GM12878 (cell line): ENCODE results near the gene EPHB1. TPM values are rescaled to one million over a fixed set of nuclear protein-coding genes. Genes with fewer than 3 reads are reported as not detected.
A peak's percentile ranks its signal among the peaks of the same experiment; 100 is the strongest.

Experiments
- ATAC-seq: fragments of 200-7000 bp; cut with Tn5 transposase; 3 replicates; pipeline ENCODE4 v1.9.1; 2020; ENCODE audit warnings: mild to moderate bottlenecking, moderate library complexity
- BruUV-seq: library from RNA; stranded (reverse); fragments of 400-500 nt; replicated peaks from 2 replicates; lab custom pipeline; 2021; lab: Mats Ljungman, UMichigan
- CTCF ChIA-PET: fragments of 300-600 bp; sonication (Branson Sonifier 250); formaldehyde crosslinking; extraction: SDS; loops from one replicate; lab custom pipeline; 2021; ENCODE audit warnings: inconsistent platforms; lab: Yijun Ruan, JAX
- POLR2A ChIA-PET: fragments of 350-600 bp; formaldehyde crosslinking; extraction: SDS; loops from one replicate; lab custom pipeline; 2021; ENCODE audit warnings: inconsistent platforms; lab: Charles Lee
- RAD21 ChIA-PET: fragments of 300-600 bp; sonication (Branson Sonifier 250); formaldehyde crosslinking; loops from one replicate; lab custom pipeline; 2023; ENCODE audit warnings: antibody characterized with exemption; ENCODE audit not compliant: unreplicated experiment; lab: Charles Lee
- SMC1A ChIA-PET: fragments of 300-600 bp; sonication (Branson Sonifier 250); formaldehyde crosslinking; loops from one replicate; lab custom pipeline; 2023; ENCODE audit not compliant: unreplicated experiment, uncharacterized antibody; lab: Charles Lee
- DNase-seq: peaks from one replicate; pipeline ENCODE4 v3.0.0-alpha.2; 2011; ENCODE audit warnings: low read depth, low spot score
- FAIRE-seq: peaks from 3 replicates; lab custom pipeline; 2011; peaks lifted over from hg19 to GRCh38; lab: Jason Lieb, UNC
- H2AFZ ChIP-seq: 2 replicates; pipeline ENCODE4 v1.6.0; 2011; ENCODE audit warnings: low read depth, low read length, control low read depth; ENCODE audit not compliant: control insufficient read depth
- H3K27ac ChIP-seq: 2 replicates; pipeline ENCODE4 v1.5.1; 2011; ENCODE audit warnings: control low read depth; ENCODE audit not compliant: control insufficient read depth, insufficient read depth
- H3K27me3 ChIP-seq, 2 experiments: replicated peaks in 1 of 2; 2 replicates each; pipeline versions ENCODE4 v1.6.0 to v1.6.1; 2011; ENCODE audit warnings: low read length in 1 of 2; ENCODE audit not compliant: control insufficient read depth in 2 of 2, insufficient read depth in 2 of 2
- H3K36me3 ChIP-seq, 2 experiments: 2 replicates each; pipeline ENCODE4 v1.5.1; 2011; ENCODE audit warnings: low read length in 1 of 2; ENCODE audit not compliant: control insufficient read depth in 2 of 2, insufficient read depth in 2 of 2
- H3K4me1 ChIP-seq: 2 replicates; pipeline ENCODE4 v1.6.1; 2011; ENCODE audit warnings: mild to moderate bottlenecking, low read length, moderate library complexity, mixed read lengths; ENCODE audit not compliant: control insufficient read depth, insufficient read depth
- H3K4me2 ChIP-seq: 2 replicates; pipeline ENCODE4 v1.6.0; 2011; ENCODE audit warnings: control low read depth; ENCODE audit not compliant: control insufficient read depth, insufficient read depth
- H3K4me3 ChIP-seq: fragments of 200-600 bp; sonication (generic); 2 replicates; pipeline ENCODE4 v1.5.1; 2016
- H3K79me2 ChIP-seq: 2 replicates; pipeline ENCODE4 v1.6.0; 2011; ENCODE audit warnings: low read length; ENCODE audit not compliant: control insufficient read depth, insufficient read depth
- H3K9ac ChIP-seq: 2 replicates; pipeline ENCODE4 v1.8.0; 2011; ENCODE audit warnings: low read length, control low read depth, mixed read lengths; ENCODE audit not compliant: control insufficient read depth, insufficient read depth
- H3K9me3 ChIP-seq: replicated peaks from 3 replicates; pipeline ENCODE4 v1.5.1; 2011; ENCODE audit warnings: mild to moderate bottlenecking, low read length; ENCODE audit not compliant: control insufficient read depth, insufficient read depth
- H4K20me1 ChIP-seq: 2 replicates; pipeline ENCODE4 v1.6.0; 2011; ENCODE audit not compliant: control insufficient read depth, insufficient read depth
- BCL11A ChIP-seq: IDR thresholded peaks from 2 replicates; pipeline ENCODE4 v1.6.1; 2011; ENCODE audit warnings: low read depth, low read length
- CREM ChIP-seq: IDR thresholded peaks from 2 replicates; pipeline ENCODE4 v1.6.1; 2014; ENCODE audit warnings: antibody characterized with exemption, low read depth
- IRF4 ChIP-seq: IDR thresholded peaks from 2 replicates; pipeline ENCODE4 v1.6.1; 2011; ENCODE audit warnings: low read depth, low read length
- JUND ChIP-seq: IDR thresholded peaks from 2 replicates; pipeline ENCODE4 v1.6.1; 2012; ENCODE audit warnings: low read depth, mild to moderate bottlenecking, low read length, improper control_type of control experiment, moderate library complexity
- LARP7 ChIP-seq: fragments of 450-650 bp; IDR thresholded peaks from 2 replicates; pipeline ENCODE4 v1.6.1; 2017; ENCODE audit warnings: mild to moderate bottlenecking
- MYB ChIP-seq: fragments of 150-350 bp; IDR thresholded peaks from 2 replicates; pipeline ENCODE4 v1.6.1; 2014; ENCODE audit warnings: mild to moderate bottlenecking, low read depth, low read length, borderline replicate concordance
- NFXL1 ChIP-seq: fragments of 450-650 bp; IDR thresholded peaks from 2 replicates; pipeline ENCODE4 v1.6.1; 2017; ENCODE audit warnings: antibody characterized with exemption, mild to moderate bottlenecking, borderline replicate concordance
- NR2F1 ChIP-seq: fragments of 450-650 bp; conservative IDR thresholded peaks from 2 replicates; pipeline ENCODE4 v1.6.1; 2017; ENCODE audit warnings: mild to moderate bottlenecking
- POLR2AphosphoS2 ChIP-seq: IDR thresholded peaks from 2 replicates; pipeline ENCODE4 v1.6.1; 2011; ENCODE audit warnings: low read depth, mild to moderate bottlenecking, low read length, improper control_type of control experiment, moderate library complexity
- RB1 ChIP-seq: fragments of 450-650 bp; formaldehyde crosslinking; IDR thresholded peaks from 2 replicates; pipeline ENCODE4 v1.6.1; 2017; ENCODE audit warnings: mild to moderate bottlenecking, borderline replicate concordance
- RUNX3 ChIP-seq: IDR thresholded peaks from 2 replicates; pipeline ENCODE4 v1.6.1; 2012; ENCODE audit warnings: low read length, inconsistent platforms
- SMARCA5 ChIP-seq: fragments of 450-650 bp; IDR thresholded peaks from 2 replicates; pipeline ENCODE4 v1.6.1; 2017; ENCODE audit warnings: mild to moderate bottlenecking
- SREBF2 ChIP-seq: IDR thresholded peaks from 2 replicates; pipeline ENCODE4 v1.6.1; 2012; ENCODE audit warnings: mild to moderate bottlenecking, low read length
- ZNF384 ChIP-seq: IDR thresholded peaks from 2 replicates; pipeline ENCODE4 v1.6.1; 2012; ENCODE audit warnings: low read depth, mild to moderate bottlenecking, low read length, improper control_type of control experiment, borderline replicate concordance
- WGBS: methylation state at CpG from one replicate; pipeline ENCODE4 v1.1.6; 2016; ENCODE audit warnings: low lambda C conversion rate; ENCODE audit not compliant: insufficient replicate concordance, insufficient coverage; ENCODE audit errors: missing lambda C conversion rate; 5-methylcytosine and 5-hydroxymethylcytosine counted together
- in situ Hi-C: fragments of 300-500 bp; cut with MboI; formaldehyde crosslinking; loops from 9 replicates; pipeline ENCODE4 v1.14.3; 2018; ENCODE audit warnings: mixed read lengths
- intact Hi-C: fragments of 100-400 bp; cut with micrococcal nuclease; formaldehyde crosslinking; loops from one replicate; pipeline ENCODE4 v1.14.2; 2022; ENCODE audit not compliant: unreplicated experiment
- polyA plus RNA-seq, 11 experiments: library from polyadenylated mRNA; depleted of rRNA in 4 of 11; unstranded in 6 of 11; stranded (reverse) in 5 of 11; fragments of >200 nt; fragmentation: Nextera tagmentation in 4 of 11; fragmentation: Illumina TruSeq in 1 of 11; extraction: Ambion mirVana in 4 of 11; extraction: Trizol in 1 of 11; gene quantifications; 1 replicate in 1 of 11; 2 replicates in 10 of 11; pipeline versions ENCODE4 v1.2.1 to v1.2.3, GENCODE V29; 2011 to 2016; ENCODE audit warnings: inconsistent platforms in 2 of 11, missing spikeins in 2 of 11, low read depth in 1 of 11
- total RNA-seq, 4 experiments: library from RNA; depleted of rRNA in 3 of 4; stranded (reverse); fragments of >200 nt in 3 of 4; fragmentation: Illumina TruSeq in 1 of 4; extraction: Trizol in 1 of 4; gene quantifications; 2 replicates each; pipeline versions ENCODE4 v1.2.1 to v1.2.3, GENCODE V29; 2013 to 2021
- TF ChIP-seq, protein P1 (sequence below): fragments of 450-650 bp; IDR thresholded peaks from 2 replicates; pipeline ENCODE4 v1.6.1; 2016; ENCODE audit warnings: mild to moderate bottlenecking
- TF ChIP-seq, protein P2 (sequence below): fragments of 450-650 bp; IDR thresholded peaks from 2 replicates; pipeline ENCODE4 v1.6.1; 2018; ENCODE audit warnings: borderline replicate concordance, mild to moderate bottlenecking; ENCODE audit not compliant: partially characterized antibody
- TF ChIP-seq, protein P3 (sequence below): fragments of 450-650 bp; IDR thresholded peaks from 2 replicates; pipeline ENCODE4 v1.6.1; 2017; ENCODE audit warnings: antibody characterized with exemption, mild to moderate bottlenecking, moderate library complexity

EPHB1 gene
- total and polyA plus RNA-seq, 10 of the 15 experiments (the other 5 are each of a cell fraction or from before 2014, with no cell fraction given) = 0.33 to 23.8 (median 1.2) TPM

DNA sequence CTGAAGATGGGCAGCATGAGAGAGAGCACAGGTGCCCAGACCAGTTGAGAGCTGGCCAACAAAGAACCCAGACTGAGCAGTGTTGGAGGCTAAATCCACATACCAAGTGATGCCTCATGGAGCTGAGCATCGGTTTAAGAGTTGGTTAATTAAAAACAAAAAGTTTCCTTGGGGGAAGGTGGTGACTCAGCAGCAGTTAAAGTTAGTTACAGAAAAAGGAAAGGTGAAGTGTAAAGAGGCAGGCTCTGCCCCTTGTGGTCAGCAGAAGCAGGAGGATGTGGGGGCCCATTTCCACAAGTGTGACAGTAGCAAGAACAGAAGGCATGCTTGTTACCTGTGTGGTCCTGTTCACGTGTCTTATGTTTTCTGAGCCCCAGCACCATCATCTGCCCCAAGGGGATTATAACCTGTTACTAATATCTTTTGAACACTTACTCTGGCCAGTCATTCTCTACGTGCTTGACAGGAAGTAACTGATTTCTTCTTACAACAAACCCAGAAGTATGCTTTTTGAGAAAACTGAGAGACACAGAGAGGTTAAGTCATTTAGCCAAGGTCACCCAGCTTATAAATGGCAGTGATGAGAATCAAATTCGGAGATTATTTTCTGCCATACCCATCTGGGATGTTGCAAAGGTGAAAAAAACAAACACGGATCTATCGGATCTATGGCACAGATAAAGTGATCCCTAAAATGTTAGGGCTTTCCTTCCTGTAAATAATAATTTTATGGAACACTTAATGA lies 91.0 kb downstream of the EPHB1 start:
- Histone ChIP-seq H3K9ac (no peak overlapping the region), H3K4me1 (peaks cover 29% of the 10 kb centered on the region), H4K20me1 (no peaks in the 10 kb centered on the region), H3K27ac (peak overlapping the region; percentile 54), H3K4me2 (peak overlapping the region; percentile 49; the same call in 1 of the 2 replicates), H3K79me2 (peaks cover 13% of the 10 kb centered on the region), H3K27me3 (no peaks in the 10 kb centered on the region), H3K9me3 (peaks cover 3% of the 10 kb centered on the region; the same call in 2 of the 3 replicates), H2AFZ (no peak overlapping the region; the same call in 1 of the 2 replicates), H3K36me3 (no peaks in the 10 kb centered on the region; a peak in 1 of 4 replicates), H3K4me3 (0 out of 2 replicates have a peak overlapping the region, but pooled peaks have one; percentile 9)
- CTCF ChIA-PET = interaction anchor here (0.6 to 8.1 kb wide), 16 partner anchors 8 to 354 kb away, joined by 3 to 58 read pairs (median 4); partner anchors contain the start of gene EPHB1
- RAD21 ChIA-PET = interaction anchor here (1.0 to 5.3 kb wide), 11 partner anchors 10 to 340 kb away, joined by 3 to 67 read pairs (median 4); partner anchors contain the start of gene EPHB1
- intact Hi-C loops (loop anchor here (1.0 to 2.0 kb wide), 4 partner anchors 18 to 91 kb away; partner anchors contain the start of gene EPHB1), in situ Hi-C loops (no loop called here)
- peak; percentile 61 for FAIRE-seq
- BruUV-seq = no TSS peak
- WGBS = 40% methylated on average over 6 of the region's 6 CpGs
- DNase-seq = peak; percentile 95
- ATAC-seq = peak; percentile 94
- SMC1A ChIA-PET = interaction anchor here (0.6 to 9.1 kb wide), 15 partner anchors 10 to 137 kb away, joined by 3 to 97 read pairs (median 6); partner anchors contain the start of gene EPHB1
- POLR2A ChIA-PET = interaction anchor here (1.1 to 2.8 kb wide), 6 partner anchors 10 to 35 kb away, joined by 4 to 11 read pairs (median 4); no protein-coding TSS in a partner anchor
- TF ChIP-seq IRF4 = 0 out of 2 replicates have a peak, but pooled peaks have one; percentile 38
- no peak for TF ChIP-seq JUND
- TF ChIP-seq CREM = no peak
- no peak for TF ChIP-seq SREBF2
- TF ChIP-seq BCL11A = peak; percentile 34; the same call in 1 of the 2 replicates
- TF ChIP-seq LARP7 = no peak; the same call in 1 of the 2 replicates
- TF ChIP-seq, protein P1, sequence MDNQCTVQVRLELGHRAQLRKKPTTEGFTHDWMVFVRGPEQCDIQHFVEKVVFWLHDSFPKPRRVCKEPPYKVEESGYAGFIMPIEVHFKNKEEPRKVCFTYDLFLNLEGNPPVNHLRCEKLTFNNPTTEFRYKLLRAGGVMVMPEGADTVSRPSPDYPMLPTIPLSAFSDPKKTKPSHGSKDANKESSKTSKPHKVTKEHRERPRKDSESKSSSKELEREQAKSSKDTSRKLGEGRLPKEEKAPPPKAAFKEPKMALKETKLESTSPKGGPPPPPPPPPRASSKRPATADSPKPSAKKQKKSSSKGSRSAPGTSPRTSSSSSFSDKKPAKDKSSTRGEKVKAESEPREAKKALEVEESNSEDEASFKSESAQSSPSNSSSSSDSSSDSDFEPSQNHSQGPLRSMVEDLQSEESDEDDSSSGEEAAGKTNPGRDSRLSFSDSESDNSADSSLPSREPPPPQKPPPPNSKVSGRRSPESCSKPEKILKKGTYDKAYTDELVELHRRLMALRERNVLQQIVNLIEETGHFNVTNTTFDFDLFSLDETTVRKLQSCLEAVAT = peak; percentile 78
- TF ChIP-seq, protein P2, sequence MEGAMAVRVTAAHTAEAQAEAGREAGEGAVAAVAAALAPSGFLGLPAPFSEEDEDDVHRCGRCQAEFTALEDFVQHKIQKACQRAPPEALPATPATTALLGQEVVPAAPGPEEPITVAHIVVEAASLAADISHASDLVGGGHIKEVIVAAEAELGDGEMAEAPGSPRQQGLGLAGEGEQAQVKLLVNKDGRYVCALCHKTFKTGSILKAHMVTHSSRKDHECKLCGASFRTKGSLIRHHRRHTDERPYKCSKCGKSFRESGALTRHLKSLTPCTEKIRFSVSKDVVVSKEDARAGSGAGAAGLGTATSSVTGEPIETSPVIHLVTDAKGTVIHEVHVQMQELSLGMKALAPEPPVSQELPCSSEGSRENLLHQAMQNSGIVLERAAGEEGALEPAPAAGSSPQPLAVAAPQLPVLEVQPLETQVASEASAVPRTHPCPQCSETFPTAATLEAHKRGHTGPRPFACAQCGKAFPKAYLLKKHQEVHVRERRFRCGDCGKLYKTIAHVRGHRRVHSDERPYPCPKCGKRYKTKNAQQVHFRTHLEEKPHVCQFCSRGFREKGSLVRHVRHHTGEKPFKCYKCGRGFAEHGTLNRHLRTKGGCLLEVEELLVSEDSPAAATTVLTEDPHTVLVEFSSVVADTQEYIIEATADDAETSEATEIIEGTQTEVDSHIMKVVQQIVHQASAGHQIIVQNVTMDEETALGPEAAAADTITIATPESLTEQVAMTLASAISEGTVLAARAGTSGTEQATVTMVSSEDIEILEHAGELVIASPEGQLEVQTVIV = no peak
- TF ChIP-seq NR2F1 = peak; percentile 93
- peak; percentile 20; the same call in 1 of the 2 replicates for TF ChIP-seq MYB
- TF ChIP-seq SMARCA5 = peak; percentile 98; the same call in 1 of the 2 replicates
- TF ChIP-seq RUNX3 = peak; percentile 81
- TF ChIP-seq RB1 = 0 out of 2 replicates have a peak, but pooled peaks have one; percentile 31
- TF ChIP-seq NFXL1 = peak; percentile 87
- TF ChIP-seq POLR2AphosphoS2 = no peak
- no peak for TF ChIP-seq ZNF384
- TF ChIP-seq, protein P3, sequence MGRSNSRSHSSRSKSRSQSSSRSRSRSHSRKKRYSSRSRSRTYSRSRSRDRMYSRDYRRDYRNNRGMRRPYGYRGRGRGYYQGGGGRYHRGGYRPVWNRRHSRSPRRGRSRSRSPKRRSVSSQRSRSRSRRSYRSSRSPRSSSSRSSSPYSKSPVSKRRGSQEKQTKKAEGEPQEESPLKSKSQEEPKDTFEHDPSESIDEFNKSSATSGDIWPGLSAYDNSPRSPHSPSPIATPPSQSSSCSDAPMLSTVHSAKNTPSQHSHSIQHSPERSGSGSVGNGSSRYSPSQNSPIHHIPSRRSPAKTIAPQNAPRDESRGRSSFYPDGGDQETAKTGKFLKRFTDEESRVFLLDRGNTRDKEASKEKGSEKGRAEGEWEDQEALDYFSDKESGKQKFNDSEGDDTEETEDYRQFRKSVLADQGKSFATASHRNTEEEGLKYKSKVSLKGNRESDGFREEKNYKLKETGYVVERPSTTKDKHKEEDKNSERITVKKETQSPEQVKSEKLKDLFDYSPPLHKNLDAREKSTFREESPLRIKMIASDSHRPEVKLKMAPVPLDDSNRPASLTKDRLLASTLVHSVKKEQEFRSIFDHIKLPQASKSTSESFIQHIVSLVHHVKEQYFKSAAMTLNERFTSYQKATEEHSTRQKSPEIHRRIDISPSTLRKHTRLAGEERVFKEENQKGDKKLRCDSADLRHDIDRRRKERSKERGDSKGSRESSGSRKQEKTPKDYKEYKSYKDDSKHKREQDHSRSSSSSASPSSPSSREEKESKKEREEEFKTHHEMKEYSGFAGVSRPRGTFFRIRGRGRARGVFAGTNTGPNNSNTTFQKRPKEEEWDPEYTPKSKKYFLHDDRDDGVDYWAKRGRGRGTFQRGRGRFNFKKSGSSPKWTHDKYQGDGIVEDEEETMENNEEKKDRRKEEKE = no peak
